ENCODE measurements around the gene CACNA1C.

- TF ChIP-seq POLR2A (IDR thresholded peaks at IDR 0.05), result no peak
- no peak for TF ChIP-seq CTCF (IDR thresholded peaks at IDR 0.05)
- TF ChIP-seq POLR2AphosphoS5 (IDR thresholded peaks at IDR 0.05), result no peak
These were observed 231.1 kb downstream of the CACNA1C start for GRCh38 chr12:2283916-2284315.

Data from upper lobe of left lung (tissue), 4 donors.